H9 (cell line): ENCODE results near the gene LBH. TPM values are rescaled to one million over a fixed set of nuclear protein-coding genes. Genes with fewer than 3 reads are reported as not detected.

Source experiments
- DNase-seq: peaks from one replicate; pipeline ENCODE4 v3.0.0-alpha.2; 2017
- H2AFZ ChIP-seq: one replicate; pipeline ENCODE4 v1.6.1; 2013; ENCODE audit warnings: mild to moderate bottlenecking, low read length, control low read depth, moderate library complexity
- H2AK5ac ChIP-seq: 2 replicates; pipeline ENCODE4 v1.6.1; 2013; ENCODE audit warnings: low read length, control low read depth, mixed read lengths; ENCODE audit not compliant: insufficient read length
- H2BK120ac ChIP-seq: one replicate; pipeline ENCODE4 v1.6.1; 2013; ENCODE audit warnings: low read depth, mild to moderate bottlenecking, low read length, control low read depth, inconsistent platforms; ENCODE audit not compliant: poor library complexity, severe bottlenecking
- H2BK12ac ChIP-seq: 2 replicates; pipeline ENCODE4 v1.6.1; 2013; ENCODE audit warnings: low read length, control low read depth, mixed read lengths, low read depth; ENCODE audit not compliant: insufficient read length
- H2BK15ac ChIP-seq: 2 replicates; pipeline ENCODE4 v1.6.1; 2013; ENCODE audit warnings: low read depth, low read length, control low read depth
- H2BK20ac ChIP-seq: one replicate; pipeline ENCODE4 v1.6.1; 2013; ENCODE audit warnings: low read depth, mild to moderate bottlenecking, low read length, control low read depth, inconsistent platforms; ENCODE audit not compliant: poor library complexity, severe bottlenecking
- H2BK5ac ChIP-seq: 2 replicates; pipeline ENCODE4 v1.6.1; 2013; ENCODE audit warnings: low read length, control low read depth, mixed read lengths; ENCODE audit not compliant: insufficient read length
- H3K14ac ChIP-seq: 2 replicates; pipeline ENCODE4 v1.6.1; 2013; ENCODE audit warnings: low read length, control low read depth; ENCODE audit not compliant: insufficient read depth
- H3K18ac ChIP-seq: 2 replicates; pipeline ENCODE4 v1.6.1; 2013; ENCODE audit warnings: low read depth, mild to moderate bottlenecking, mixed read lengths, low read length, control low read depth; ENCODE audit not compliant: insufficient read length
- H3K23ac ChIP-seq: 2 replicates; pipeline ENCODE4 v1.6.1; 2013; ENCODE audit warnings: low read length, control low read depth, mixed read lengths, low read depth; ENCODE audit not compliant: insufficient read length
- H3K23me2 ChIP-seq: 2 replicates; pipeline ENCODE4 v1.6.1; 2013; ENCODE audit warnings: low read depth, mild to moderate bottlenecking, mixed read lengths, low read length, control low read depth; ENCODE audit not compliant: insufficient read length, poor library complexity, severe bottlenecking
- H3K27ac ChIP-seq: 2 replicates; pipeline ENCODE4 v1.5.1; 2013; ENCODE audit warnings: low read length, control low read depth, mixed read lengths, low read depth; ENCODE audit not compliant: insufficient read length
- H3K27me3 ChIP-seq: 2 replicates; pipeline ENCODE4 v1.6.1; 2013; ENCODE audit warnings: low read length, control low read depth, inconsistent platforms; ENCODE audit not compliant: insufficient read depth
- H3K4ac ChIP-seq: 2 replicates; pipeline ENCODE4 v1.6.1; 2013; ENCODE audit warnings: low read depth, mild to moderate bottlenecking, control low read depth, inconsistent platforms, low read length, moderate library complexity
- H3K4me1 ChIP-seq: 2 replicates; pipeline ENCODE4 v1.6.1; 2013; ENCODE audit warnings: low read length, control low read depth, inconsistent platforms; ENCODE audit not compliant: insufficient read depth
- H3K4me2 ChIP-seq: 2 replicates; pipeline ENCODE4 v1.6.1; 2013; ENCODE audit warnings: low read length, control low read depth, mixed read lengths; ENCODE audit not compliant: insufficient read length, insufficient read depth
- H3K56ac ChIP-seq: 2 replicates; pipeline ENCODE4 v1.6.1; 2013; ENCODE audit warnings: low read depth, mild to moderate bottlenecking, mixed read lengths, low read length, control low read depth; ENCODE audit not compliant: insufficient read length
- H3K79me1 ChIP-seq: 2 replicates; pipeline ENCODE4 v1.6.1; 2013; ENCODE audit warnings: low read depth, mild to moderate bottlenecking, moderate library complexity, low read length, control low read depth, inconsistent platforms; ENCODE audit not compliant: insufficient read depth, poor library complexity, severe bottlenecking
- H3K79me2 ChIP-seq: 2 replicates; pipeline ENCODE4 v1.6.1; 2013; ENCODE audit warnings: low read length, control low read depth, inconsistent platforms; ENCODE audit not compliant: insufficient read depth
- H3K9ac ChIP-seq: 2 replicates; pipeline ENCODE4 v1.6.1; 2013; ENCODE audit warnings: low read length, control low read depth, mixed read lengths; ENCODE audit not compliant: insufficient read length; ENCODE audit errors: extremely low read depth
- H3K9me3 ChIP-seq: one replicate; pipeline ENCODE4 v1.6.1; 2013; ENCODE audit warnings: low read depth, low read length, inconsistent platforms; ENCODE audit not compliant: control insufficient read depth
- H3T11ph ChIP-seq: one replicate; pipeline ENCODE4 v1.6.1; 2013; ENCODE audit warnings: mild to moderate bottlenecking, low read length, control low read depth, inconsistent platforms
- H4K20me1 ChIP-seq: one replicate; pipeline ENCODE4 v1.6.1; 2013; ENCODE audit not compliant: control insufficient read depth, insufficient read length, insufficient read depth
- H4K5ac ChIP-seq: 2 replicates; pipeline ENCODE4 v1.6.1; 2013; ENCODE audit warnings: low read depth, mild to moderate bottlenecking, mixed read lengths, low read length, control low read depth; ENCODE audit not compliant: insufficient read length
- H4K8ac ChIP-seq: replicated peaks from 2 replicates; pipeline ENCODE4 v1.6.1; 2013; ENCODE audit warnings: low read length, control low read depth, mixed read lengths, low read depth; ENCODE audit not compliant: insufficient read length
- H4K91ac ChIP-seq: 2 replicates; pipeline ENCODE4 v1.6.1; 2013; ENCODE audit warnings: low read depth, mild to moderate bottlenecking, moderate library complexity, mixed read lengths, low read length, control low read depth; ENCODE audit not compliant: insufficient read length
- H3K27ac Mint-ChIP-seq, 3 experiments: 2 replicates in 2 of 3; 3 replicates in 1 of 3; pipeline ENCODE4 v1.8.0; 2020 to 2021; ENCODE audit warnings: mixed read lengths in 3 of 3, mild to moderate bottlenecking in 1 of 3, moderate library complexity in 1 of 3
- H3K27me3 Mint-ChIP-seq: 2 replicates; pipeline ENCODE4 v1.8.0; 2021; ENCODE audit warnings: low read depth, mild to moderate bottlenecking, moderate library complexity, mixed read lengths
- H3K36me3 Mint-ChIP-seq, 3 experiments: 2 replicates in 2 of 3; 3 replicates in 1 of 3; pipeline ENCODE4 v1.8.0; 2020 to 2021; ENCODE audit warnings: low read depth in 3 of 3, mixed read lengths in 3 of 3; ENCODE audit not compliant: insufficient read depth in 1 of 3
- H3K4me1 Mint-ChIP-seq, 2 experiments: 2 replicates each; pipeline ENCODE4 v1.8.0; 2020; ENCODE audit warnings: mixed read lengths in 2 of 2
- H3K4me3 Mint-ChIP-seq, 2 experiments: 2 replicates in 1 of 2; 3 replicates in 1 of 2; pipeline ENCODE4 v1.8.0; 2020 to 2021; ENCODE audit warnings: mild to moderate bottlenecking in 2 of 2, mixed read lengths in 2 of 2, moderate library complexity in 1 of 2
- H3K9me3 Mint-ChIP-seq, 2 experiments: 2 replicates in 1 of 2; 3 replicates in 1 of 2; pipeline ENCODE4 v1.8.0; 2020; ENCODE audit warnings: mild to moderate bottlenecking in 2 of 2, mixed read lengths in 2 of 2, moderate library complexity in 1 of 2
- CTCF ChIP-seq: fragments of 200-600 bp; sonication (generic); conservative IDR thresholded peaks from 3 replicates; pipeline ENCODE4 v1.8.0; 2021; ENCODE audit warnings: antibody characterized with exemption, mild to moderate bottlenecking
- WGBS: extraction: QIAGEN DNeasy Blood & Tissue Kit; methylation state at CpG from one replicate; pipeline ENCODE4 v1.1.7; 2013; ENCODE audit warnings: missing lambda C conversion rate, low lambda C conversion rate, mixed read lengths; ENCODE audit not compliant: insufficient read length; ENCODE audit errors: extremely low coverage; 5-methylcytosine and 5-hydroxymethylcytosine counted together
- total RNA-seq: library from RNA; stranded (reverse); gene quantifications from 2 replicates; pipeline ENCODE4 v1.2.1, GENCODE V29; 2021

LBH gene
- total RNA-seq, 1 experiment from 2014 or later: 53.0 TPM

- Histone ChIP-seq H4K91ac (no peak overlapping the region), H3K27me3 (no peaks in the 10 kb centered on the region), H3K4me1 (no peaks in the 10 kb centered on the region), H2BK120ac (no peak overlapping the region), H3K27ac (no peak overlapping the region), H2BK20ac (no peak overlapping the region), H4K8ac (no peak overlapping the region), H3K23me2 (no peaks in the 10 kb centered on the region), H4K5ac (no peak overlapping the region), H2BK15ac (no peak overlapping the region), H2BK5ac (no peak overlapping the region), H2AK5ac (no peak overlapping the region), H3K18ac (no peak overlapping the region), H3K9ac (no peak overlapping the region), H3K56ac (no peak overlapping the region), H3K79me1 (no peaks in the 10 kb centered on the region), H3K23ac (no peak overlapping the region), H3K4me2 (no peak overlapping the region), H3K79me2 (no peaks in the 10 kb centered on the region), H3K4ac (no peak overlapping the region), H3T11ph (no peak overlapping the region), H2BK12ac (no peak overlapping the region), H4K20me1 (no peaks in the 10 kb centered on the region), H3K9me3 (no peaks in the 10 kb centered on the region), H2AFZ (no peak overlapping the region), H3K14ac (no peak overlapping the region)
- Mint-ChIP-seq H3K36me3 (no peaks in the 10 kb centered on the region), H3K27ac (no peak overlapping the region), H3K9me3 (no peaks in the 10 kb centered on the region), H3K4me1 (peaks cover 17 to 19% of the 10 kb centered on the region in 2 experiments), H3K4me3 (no peak overlapping the region), H3K27me3 (no peaks in the 10 kb centered on the region)
- no peak for DNase-seq
- no peak for TF ChIP-seq CTCF
- WGBS: no CpG with 5 or more reads among the region's 11 CpGs
Observed at GRCh38 chr2:30213326-30213725, 18.0 kb upstream of the LBH start.
